Stimulated activated effector memory CD8-positive, alpha-beta T cell treated with anti-CD3 and anti-CD28 coated beads, Interleukin-12 subunit alpha, Interleukin-12 subunit beta, amount 100 ng/mL, for 72 hours (primary cell): ENCODE results near the gene SIDT2.

Experiments
- ATAC-seq: fragments of 150-1000 bp; cut with Tn5 transposase; 2 replicates; pipeline ENCODE4 v1.10.0; 2021
- DNase-seq, 2 donors: peaks; one replicate each; pipeline ENCODE4 v3.0.0; 2021 to 2022; ENCODE audit warnings: low spot score in 2 of 2
- H3K27ac Mint-ChIP-seq: one replicate; pipeline ENCODE4 v1.8.0; 2022; ENCODE audit warnings: mild to moderate bottlenecking, mixed read lengths
- H3K36me3 Mint-ChIP-seq: one replicate; pipeline ENCODE4 v1.8.0; 2022; ENCODE audit warnings: mild to moderate bottlenecking, mixed read lengths
- H3K4me1 Mint-ChIP-seq: one replicate; pipeline ENCODE4 v1.8.0; 2022; ENCODE audit warnings: mixed read lengths
- H3K4me3 Mint-ChIP-seq: one replicate; pipeline ENCODE4 v1.8.0; 2022; ENCODE audit warnings: mild to moderate bottlenecking, mixed read lengths
- H3K9me3 Mint-ChIP-seq: one replicate; pipeline ENCODE4 v1.8.0; 2022; ENCODE audit warnings: mixed read lengths

SIDT2 gene

GRCh38 chr11:117191680-117192400 lies 13.3 kb downstream of the SIDT2 start:
- DNase-seq = no peak
- Mint-ChIP-seq H3K9me3 (no peaks in the 10 kb centered on the region), H3K4me1 (no peaks in the 10 kb centered on the region), H3K27ac (no peak overlapping the region), H3K4me3 (no peak overlapping the region), H3K36me3 (peaks cover 19% of the 10 kb centered on the region)
- no peak for ATAC-seq

DNA sequence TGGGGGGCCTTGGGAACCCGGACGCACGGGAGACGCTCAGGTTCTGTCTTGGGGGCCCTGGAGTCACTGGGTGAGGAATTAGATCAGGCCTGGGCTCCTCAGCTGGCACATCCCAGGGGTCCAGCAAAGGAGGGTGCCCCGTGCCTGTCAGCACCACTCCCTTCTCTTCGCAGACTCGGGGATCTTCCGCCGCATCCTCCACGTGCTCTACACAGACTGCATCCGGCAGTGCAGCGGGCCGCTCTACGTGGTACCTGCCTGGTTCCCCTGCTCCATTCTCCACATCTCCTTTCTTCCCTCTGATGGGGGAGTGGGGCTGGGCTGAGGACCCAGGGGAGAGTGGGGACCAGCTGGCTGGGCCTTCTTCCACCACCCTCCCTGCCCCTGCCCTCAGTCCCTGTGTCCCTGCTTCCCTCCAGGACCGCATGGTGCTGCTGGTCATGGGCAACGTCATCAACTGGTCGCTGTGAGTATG lies 13.9 kb downstream of the SIDT2 start:
- H3K4me1 Mint-ChIP-seq = no peaks in the 10 kb centered on the region
- no peak for DNase-seq
- H3K36me3 Mint-ChIP-seq = peaks cover 14% of the 10 kb centered on the region
- H3K9me3 Mint-ChIP-seq = no peaks in the 10 kb centered on the region
- ATAC-seq = no peak
- no peak overlapping the region for H3K4me3 Mint-ChIP-seq
- no peak overlapping the region for H3K27ac Mint-ChIP-seq

DNA sequence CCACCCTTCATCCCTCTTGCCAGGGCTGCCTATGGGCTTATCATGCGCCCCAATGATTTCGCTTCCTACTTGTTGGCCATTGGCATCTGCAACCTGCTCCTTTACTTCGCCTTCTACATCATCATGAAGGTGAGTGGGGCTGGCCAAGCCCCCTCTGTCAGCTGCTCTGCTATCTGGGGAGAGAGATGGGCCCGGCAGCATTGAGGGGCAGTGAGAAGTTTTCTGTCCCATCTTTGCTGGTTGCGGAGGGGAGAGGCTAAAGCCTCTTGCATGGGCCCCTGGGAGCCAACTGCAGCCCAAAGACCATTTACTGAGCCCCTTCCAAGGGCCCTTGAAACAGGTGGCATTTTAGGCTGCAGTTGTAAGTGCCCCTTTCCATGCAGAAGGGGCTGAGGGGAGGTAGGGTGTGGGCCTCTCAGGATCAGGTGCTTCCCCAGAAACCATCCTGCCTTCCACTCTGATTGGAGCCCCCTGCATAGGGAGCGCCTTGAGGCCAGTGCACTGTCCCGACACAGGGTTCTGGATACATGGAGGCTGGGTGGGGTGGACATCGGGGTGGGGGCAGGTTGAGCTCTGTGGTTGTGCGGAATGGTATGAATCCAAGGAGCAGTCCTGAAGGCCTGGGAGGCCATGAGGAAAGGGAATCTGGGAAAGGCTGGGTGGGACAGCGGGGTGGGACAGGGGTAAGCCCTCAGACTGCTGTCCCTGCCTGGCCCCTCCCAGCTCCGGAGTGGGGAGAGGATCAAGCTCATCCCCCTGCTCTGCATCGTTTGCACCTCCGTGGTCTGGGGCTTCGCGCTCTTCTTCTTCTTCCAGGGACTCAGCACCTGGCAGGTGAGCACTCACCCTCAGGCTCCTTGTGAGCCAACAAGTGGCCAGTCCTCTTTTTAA lies 14.8 kb downstream of the SIDT2 start:
- Mint-ChIP-seq H3K4me1 (no peaks in the 10 kb centered on the region), H3K4me3 (no peak overlapping the region), H3K27ac (peak overlapping the region; percentile 53), H3K36me3 (peaks cover 14% of the 10 kb centered on the region), H3K9me3 (no peaks in the 10 kb centered on the region)
- DNase-seq = no peak
- ATAC-seq = no peak

DNA sequence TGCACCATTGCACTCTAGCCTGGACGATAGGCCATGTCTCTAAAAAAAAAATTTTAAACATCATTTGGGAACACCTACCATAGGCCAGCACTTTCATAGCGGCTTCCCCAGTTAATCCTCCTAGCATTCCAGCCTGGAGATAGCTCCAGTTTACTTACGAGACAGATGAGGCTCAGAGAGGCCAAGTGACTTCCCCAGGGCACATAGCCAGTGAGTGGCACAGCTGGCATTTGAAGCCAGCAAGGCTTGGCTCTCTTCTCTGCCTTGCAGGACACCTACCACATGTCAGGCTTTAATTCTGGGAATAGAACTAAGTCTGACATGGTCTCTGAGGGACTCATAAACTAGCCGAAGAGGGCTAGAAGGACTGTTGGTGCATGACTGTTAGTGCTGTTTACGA lies 15.7 kb downstream of the SIDT2 start:
- ATAC-seq = no peak
- peak overlapping the region; percentile 51 for H3K27ac Mint-ChIP-seq
- H3K4me3 Mint-ChIP-seq = no peak overlapping the region
- H3K36me3 Mint-ChIP-seq = peaks cover 11% of the 10 kb centered on the region
- no peaks in the 10 kb centered on the region for H3K4me1 Mint-ChIP-seq
- no peaks in the 10 kb centered on the region for H3K9me3 Mint-ChIP-seq
- no peak for DNase-seq

DNA sequence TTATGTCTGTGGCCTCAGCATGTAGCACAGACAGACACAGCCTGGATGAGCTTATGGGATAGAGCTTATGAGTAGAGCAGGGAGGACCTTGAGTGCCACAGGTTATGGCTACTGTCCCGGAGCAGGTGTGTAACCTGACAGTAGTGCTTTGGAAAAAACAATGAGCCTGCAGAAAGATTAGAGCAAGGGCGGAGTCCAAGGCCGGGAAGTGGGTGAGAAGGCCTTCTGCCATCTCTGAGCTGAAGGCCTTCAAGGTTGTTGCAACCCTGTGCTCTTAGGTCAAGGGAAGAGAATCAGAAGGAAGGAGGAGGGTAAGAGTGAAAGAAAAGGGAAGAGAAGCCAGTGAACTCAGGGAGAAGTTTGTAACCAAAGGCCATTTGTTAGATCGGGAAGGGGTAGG lies 16.7 kb downstream of the SIDT2 start:
- H3K4me1 Mint-ChIP-seq = no peaks in the 10 kb centered on the region
- peaks cover 7% of the 10 kb centered on the region for H3K36me3 Mint-ChIP-seq
- no peak for DNase-seq
- H3K4me3 Mint-ChIP-seq = no peak overlapping the region
- ATAC-seq = no peak
- H3K27ac Mint-ChIP-seq = peak overlapping the region; percentile 51
- no peaks in the 10 kb centered on the region for H3K9me3 Mint-ChIP-seq

- Mint-ChIP-seq H3K9me3 (no peaks in the 10 kb centered on the region), H3K4me3 (no peak overlapping the region), H3K4me1 (no peaks in the 10 kb centered on the region), H3K36me3 (peaks cover 7% of the 10 kb centered on the region), H3K27ac (peak overlapping the region; percentile 51)
- no peak for ATAC-seq
- no peak for DNase-seq
These were observed 17.2 kb downstream of the SIDT2 start for GRCh38 chr11:117195761-117196160.

- Mint-ChIP-seq H3K4me3 (no peak overlapping the region), H3K4me1 (no peaks in the 10 kb centered on the region), H3K36me3 (peaks cover 7% of the 10 kb centered on the region), H3K9me3 (no peaks in the 10 kb centered on the region), H3K27ac (no peak overlapping the region)
- DNase-seq = no peak
- ATAC-seq = no peak
These were observed 18.5 kb downstream of the SIDT2 start for GRCh38 chr11:117197006-117197405.

DNA sequence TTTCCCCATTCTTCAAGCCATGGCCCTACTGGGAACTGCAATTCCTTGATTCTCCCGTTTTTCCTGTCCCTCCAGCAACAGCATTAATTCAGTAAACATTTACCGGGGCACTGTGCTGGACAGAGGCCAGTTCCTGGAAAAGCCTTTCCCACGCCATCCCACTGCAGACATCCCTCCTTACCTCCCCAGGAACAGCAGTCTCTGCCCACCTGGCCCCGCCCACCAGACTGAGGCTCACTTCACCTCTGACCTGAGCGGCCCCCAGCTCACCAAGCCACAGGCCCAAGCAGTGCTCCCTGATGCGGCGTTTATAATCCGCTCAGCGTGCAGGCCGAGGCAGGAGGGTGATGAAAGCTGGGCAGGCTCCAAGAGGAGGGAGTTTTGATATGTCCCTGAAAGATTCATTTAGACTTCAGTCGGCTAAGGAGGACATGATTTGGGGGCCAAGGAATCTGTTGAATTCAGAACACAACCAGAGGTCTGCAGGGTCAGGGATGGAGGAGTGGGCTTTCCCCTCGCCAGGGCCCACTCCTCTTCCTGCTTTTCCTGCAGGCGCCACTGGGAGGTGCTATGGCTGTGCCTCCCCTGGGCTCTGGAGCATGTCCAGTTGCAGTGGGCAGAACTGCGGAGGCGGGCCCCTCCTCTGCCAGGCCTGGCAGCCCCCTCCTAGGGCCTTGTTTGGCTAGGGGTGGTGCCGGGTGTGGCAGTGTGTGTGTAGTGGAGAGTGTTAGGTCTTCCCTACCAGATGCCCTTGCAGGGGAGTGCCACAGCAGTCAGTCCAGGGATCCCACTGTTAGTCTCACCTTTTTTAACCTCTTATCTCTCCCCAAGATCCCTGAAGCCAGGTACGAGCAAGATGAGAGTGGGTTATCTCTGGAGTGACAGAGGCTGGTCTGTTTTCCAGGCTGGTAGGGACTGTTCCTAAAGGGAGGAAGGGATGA lies 19.2 kb downstream of the SIDT2 start:
- Mint-ChIP-seq H3K9me3 (no peaks in the 10 kb centered on the region), H3K4me3 (no peak overlapping the region), H3K4me1 (no peaks in the 10 kb centered on the region), H3K36me3 (peaks cover 7% of the 10 kb centered on the region), H3K27ac (no peak overlapping the region)
- no peak for DNase-seq
- ATAC-seq = no peak

- peak overlapping the region; percentile 81 for H3K27ac Mint-ChIP-seq
- peaks cover 12% of the 10 kb centered on the region for H3K36me3 Mint-ChIP-seq
- H3K4me1 Mint-ChIP-seq = peaks cover under 1% of the 10 kb centered on the region
- ATAC-seq (no peak), DNase-seq (no peak)
- no peak overlapping the region for H3K4me3 Mint-ChIP-seq
- no peaks in the 10 kb centered on the region for H3K9me3 Mint-ChIP-seq
These were observed 20.1 kb downstream of the SIDT2 start for GRCh38 chr11:117198613-117199012.

- peaks cover 19% of the 10 kb centered on the region for H3K36me3 Mint-ChIP-seq
- H3K4me3 Mint-ChIP-seq = no peak within 1 kb of the TSS
- H3K4me1 Mint-ChIP-seq = peaks cover 6% of the 10 kb centered on the region
- peak within 1 kb of the TSS; percentile 81 for H3K27ac Mint-ChIP-seq
- no peaks in the 10 kb centered on the region for H3K9me3 Mint-ChIP-seq
- ATAC-seq (no peak), DNase-seq (no peak)
These were observed 20.7 kb downstream of the SIDT2 start, which contains the start of gene TAGLN for GRCh38 chr11:117199053-117199915. TAGLN (plus strand) TSS chr11:117199370; CDS start chr11:117203014, 3,644 bp downstream.

GRCh38 chr11:117199916-117200812 lies 21.6 kb downstream of the SIDT2 start:
- ATAC-seq (no peak), DNase-seq (no peak)
- Mint-ChIP-seq H3K36me3 (peaks cover 28% of the 10 kb centered on the region), H3K4me3 (no peak overlapping the region), H3K4me1 (peaks cover 6% of the 10 kb centered on the region), H3K27ac (peak overlapping the region; percentile 81), H3K9me3 (no peaks in the 10 kb centered on the region)

DNA sequence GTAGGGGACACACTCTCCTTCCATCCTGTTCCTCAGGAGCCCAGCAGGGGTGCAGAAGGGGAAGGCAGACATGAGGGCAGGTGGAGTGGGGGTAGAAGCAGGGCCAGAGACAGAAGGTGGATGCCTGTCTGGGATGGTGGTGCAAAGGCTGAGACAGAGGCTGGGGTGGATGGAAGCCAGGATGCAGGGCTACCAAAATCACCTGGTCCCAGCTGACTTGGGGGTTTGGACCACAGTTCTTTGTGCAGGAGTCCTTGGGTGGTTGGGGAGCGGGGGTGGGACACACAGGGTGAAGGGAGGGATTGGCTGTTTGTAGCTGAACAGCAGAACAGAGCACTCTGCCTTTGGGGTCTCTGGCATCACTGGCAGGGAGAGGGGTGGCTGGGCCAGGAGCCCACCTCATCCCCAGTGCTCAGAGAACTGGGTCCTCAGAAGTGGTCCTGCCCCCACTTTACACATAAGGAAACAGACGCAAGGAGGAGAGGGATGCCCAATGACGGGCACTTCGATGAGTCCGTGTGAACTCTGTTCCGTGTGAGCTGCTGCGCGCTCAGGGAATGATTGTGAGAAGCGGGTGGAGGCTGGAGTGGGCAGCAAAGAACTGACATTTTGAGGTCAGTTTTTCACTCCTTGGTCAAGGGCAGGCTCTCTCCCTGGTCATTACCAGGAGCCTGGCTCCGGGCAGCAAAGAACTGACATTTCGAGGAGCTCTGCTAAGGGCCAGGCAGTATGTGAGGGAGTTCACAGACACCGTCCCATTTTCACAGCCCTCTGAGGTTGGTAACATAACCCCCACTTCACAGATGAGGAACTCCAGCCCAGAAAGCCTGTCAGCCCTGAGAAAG lies 22.5 kb downstream of the SIDT2 start:
- peak overlapping the region; percentile 26 for H3K27ac Mint-ChIP-seq
- ATAC-seq (no peak), DNase-seq (no peak)
- H3K9me3 Mint-ChIP-seq = no peaks in the 10 kb centered on the region
- no peak overlapping the region for H3K4me3 Mint-ChIP-seq
- peaks cover 6% of the 10 kb centered on the region for H3K4me1 Mint-ChIP-seq
- H3K36me3 Mint-ChIP-seq = peaks cover 31% of the 10 kb centered on the region
